GM12891 (cell line): ENCODE data around the gene RHEX.
"Not testable (repeated sequence)": the region's sequence is repeated elsewhere in the genome, so short reads cannot be mapped to it uniquely, and the experiment has no call there.

Experiments used
- PAX5 ChIP-seq: IDR thresholded peaks from 2 replicates; pipeline ENCODE4 v1.6.1; 2011; ENCODE audit warnings: low read length, moderate library complexity, mild to moderate bottlenecking; ENCODE audit not compliant: insufficient read depth, severe bottlenecking
- POLR2A ChIP-seq: IDR thresholded peaks from 2 replicates; pipeline ENCODE4 v1.6.1; 2011; ENCODE audit warnings: low read depth, low read length, control low read depth
- POLR2AphosphoS5 ChIP-seq: IDR thresholded peaks from 2 replicates; pipeline ENCODE4 v1.6.1; 2011; ENCODE audit warnings: low read depth, low read length, control low read depth
- POU2F2 ChIP-seq: IDR thresholded peaks from 2 replicates; pipeline ENCODE4 v1.6.1; 2011; ENCODE audit warnings: low read depth, mild to moderate bottlenecking, control low read depth, low read length, moderate library complexity
- SPI1 ChIP-seq: IDR thresholded peaks from 2 replicates; pipeline ENCODE4 v1.6.1; 2011; ENCODE audit warnings: low read depth, low read length, control low read depth
- TAF1 ChIP-seq: IDR thresholded peaks from 2 replicates; pipeline ENCODE4 v1.6.1; 2011; ENCODE audit warnings: low read depth, low read length, control low read depth

- not testable (repeated sequence) for TF ChIP-seq POLR2A, POLR2AphosphoS5, PAX5, TAF1, SPI1, POU2F2
Measured at GRCh38 chr1:206064501-206064900, 11.5 kb downstream of the RHEX start.
